GM12865 (cell line): Measurements from ENCODE around the gene CSMD2.

Source experiments
- DNase-seq: peaks from one replicate; pipeline ENCODE4 v3.0.0; 2010; ENCODE audit warnings: low read depth
- H3K4me3 ChIP-seq: 2 replicates; pipeline ENCODE4 v1.5.1; 2011; ENCODE audit warnings: mild to moderate bottlenecking, low read depth, low read length, control low read depth
- CTCF ChIP-seq: IDR thresholded peaks from 2 replicates; pipeline ENCODE4 v1.5.1; 2011; ENCODE audit warnings: low read length, control low read depth, low read depth, inconsistent platforms; ENCODE audit not compliant: insufficient read depth; ENCODE audit errors: missing control alignments

CSMD2 gene

GRCh38 chr1:33668695-33669094 is 496.3 kb downstream of the CSMD2 start:
- no peak for TF ChIP-seq CTCF
- DNase-seq: no peak
- no peak overlapping the region for H3K4me3 ChIP-seq

- no peak for TF ChIP-seq CTCF
- H3K4me3 ChIP-seq: no peak overlapping the region
- DNase-seq: no peak
These were observed 497.4 kb downstream of the CSMD2 start for GRCh38 chr1:33667386-33668282.

DNA sequence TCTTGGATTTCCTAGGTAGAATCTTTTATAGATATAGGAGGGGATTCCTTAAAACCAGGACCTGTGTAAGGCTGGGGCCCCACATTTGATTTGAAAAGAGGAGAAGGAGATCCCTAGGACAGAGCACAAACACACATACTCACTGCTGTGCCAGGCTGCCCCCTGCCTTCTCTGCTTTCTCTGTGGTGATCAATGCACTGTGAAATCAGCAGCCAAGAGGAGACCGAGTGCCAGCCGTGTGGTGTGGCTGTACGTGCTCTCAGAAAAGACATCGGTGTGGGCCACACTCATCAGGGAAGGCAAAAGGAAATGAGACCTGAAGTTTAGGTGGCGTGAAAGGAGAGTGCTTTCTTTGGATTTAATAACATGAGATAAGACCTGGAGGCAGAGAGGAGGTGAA is 498.4 kb downstream of the CSMD2 start:
- no peak for DNase-seq
- no peak overlapping the region for H3K4me3 ChIP-seq
- TF ChIP-seq CTCF: no peak

GRCh38 chr1:33661811-33662454 is 503.1 kb downstream of the CSMD2 start:
- TF ChIP-seq CTCF: no peak
- no peak overlapping the region for H3K4me3 ChIP-seq
- no peak for DNase-seq

- no peak for DNase-seq
- TF ChIP-seq CTCF: no peak
- H3K4me3 ChIP-seq: no peak overlapping the region
These were observed 504.1 kb downstream of the CSMD2 start for GRCh38 chr1:33660956-33661355.

DNA sequence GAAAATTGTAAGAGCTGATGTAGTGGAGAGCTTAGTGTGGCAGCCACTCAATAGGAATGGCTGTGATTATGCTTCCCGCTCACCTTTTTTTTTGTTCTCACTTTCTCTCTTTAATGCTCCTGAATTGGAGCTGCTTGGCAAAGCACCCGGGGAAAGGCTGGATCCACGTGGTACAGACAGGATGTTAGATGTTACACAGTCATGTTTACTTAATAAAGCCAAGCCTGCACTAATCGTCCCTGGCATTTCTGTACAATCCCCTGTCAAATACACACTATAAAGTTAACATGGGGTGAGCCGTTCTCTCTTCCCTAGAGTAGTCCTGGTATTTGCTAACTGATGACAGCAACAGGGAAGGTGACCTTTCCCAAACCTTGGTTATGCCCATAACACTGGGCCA is 504.8 kb downstream of the CSMD2 start:
- no peak for DNase-seq

More for the DNA sequence above, 504.8 kb downstream of the CSMD2 start:
- TF ChIP-seq CTCF: no peak
- no peak overlapping the region for H3K4me3 ChIP-seq
